Stimulated activated naive CD8-positive, alpha-beta T cell treated with anti-CD3 and anti-CD28 coated beads, Interleukin-15, amount 100 ng/mL, for 72 hours (primary cell): Measurements from ENCODE around the gene OR51A7.
A peak's percentile ranks its signal among the peaks of the same experiment; 100 is the strongest.
"Not testable (repeated sequence)": the region's sequence is repeated elsewhere in the genome, so short reads cannot be mapped to it uniquely, and the experiment has no call there.

ENCODE experiments used
- ATAC-seq: fragments of 150-1000 bp; cut with Tn5 transposase; 2 replicates; pipeline ENCODE4 v1.10.0; 2021; ENCODE audit warnings: mild to moderate bottlenecking, moderate library complexity
- DNase-seq, 2 donors: peaks; one replicate each; pipeline ENCODE4 v3.0.0; 2021 to 2022
- H3K27ac Mint-ChIP-seq, 2 donors: one replicate each; pipeline ENCODE4 v1.8.0; 2022; ENCODE audit warnings: mild to moderate bottlenecking in 2 of 2, mixed read lengths in 2 of 2, moderate library complexity in 2 of 2
- H3K27me3 Mint-ChIP-seq: one replicate; pipeline ENCODE4 v1.8.0; 2022; ENCODE audit warnings: mixed read lengths
- H3K4me1 Mint-ChIP-seq: one replicate; pipeline ENCODE4 v1.8.0; 2022; ENCODE audit warnings: mild to moderate bottlenecking, mixed read lengths
- H3K4me3 Mint-ChIP-seq, 2 donors: one replicate each; pipeline ENCODE4 v1.8.0; 2022; ENCODE audit warnings: mild to moderate bottlenecking in 2 of 2, mixed read lengths in 2 of 2, moderate library complexity in 1 of 2
- H3K9me3 Mint-ChIP-seq, 2 donors: one replicate each; pipeline ENCODE4 v1.8.0; 2022; ENCODE audit warnings: mixed read lengths in 2 of 2

Gene OR51A7

GRCh38 chr11:4903484-4903883 is at the start of gene OR51A7:
TSS of gene OR51A7 (plus strand) at chr11:4903783. CDS start at chr11:4907370, 3,587 bp downstream.
- peaks cover 0 to under 1% of the 10 kb centered on the region in 2 donors for H3K9me3 Mint-ChIP-seq
- H3K4me1 Mint-ChIP-seq = no peaks in the 10 kb centered on the region
- DNase-seq = no peak
- peaks cover 11% of the 10 kb centered on the region for H3K27me3 Mint-ChIP-seq
- no peak within 1 kb of the TSS for H3K4me3 Mint-ChIP-seq
- no peak within 1 kb of the TSS for H3K27ac Mint-ChIP-seq
- no peak for ATAC-seq

- H3K4me3 Mint-ChIP-seq, H3K4me1 Mint-ChIP-seq, H3K27me3 Mint-ChIP-seq, DNase-seq, H3K9me3 Mint-ChIP-seq, ATAC-seq: not testable (repeated sequence)
- H3K27ac Mint-ChIP-seq = peak overlapping the region in 1 of 2 donors; percentile 48
Measured at GRCh38 chr11:4854286-4854685, 49.3 kb upstream of the OR51A7 start.

- Mint-ChIP-seq H3K4me1 (no peaks in the 10 kb centered on the region), H3K9me3 (peaks cover 5 to 6% of the 10 kb centered on the region in 2 donors), H3K27me3 (no peaks in the 10 kb centered on the region), H3K4me3 (no peak overlapping the region), H3K27ac (no peak overlapping the region)
- no peak for DNase-seq
- no peak for ATAC-seq
Measured at GRCh38 chr11:4862447-4863236, 40.9 kb upstream of the OR51A7 start.

- DNase-seq = no peak
- H3K9me3 Mint-ChIP-seq = peaks cover 5 to 12% of the 10 kb centered on the region in 2 donors
- no peak for ATAC-seq
- H3K27me3 Mint-ChIP-seq = no peaks in the 10 kb centered on the region
- H3K27ac Mint-ChIP-seq = peak overlapping the region in 1 of 2 donors; percentile 44
- no peaks in the 10 kb centered on the region for H3K4me1 Mint-ChIP-seq
- H3K4me3 Mint-ChIP-seq = no peak overlapping the region
Measured at GRCh38 chr11:4863876-4864275, 39.7 kb upstream of the OR51A7 start.

DNA sequence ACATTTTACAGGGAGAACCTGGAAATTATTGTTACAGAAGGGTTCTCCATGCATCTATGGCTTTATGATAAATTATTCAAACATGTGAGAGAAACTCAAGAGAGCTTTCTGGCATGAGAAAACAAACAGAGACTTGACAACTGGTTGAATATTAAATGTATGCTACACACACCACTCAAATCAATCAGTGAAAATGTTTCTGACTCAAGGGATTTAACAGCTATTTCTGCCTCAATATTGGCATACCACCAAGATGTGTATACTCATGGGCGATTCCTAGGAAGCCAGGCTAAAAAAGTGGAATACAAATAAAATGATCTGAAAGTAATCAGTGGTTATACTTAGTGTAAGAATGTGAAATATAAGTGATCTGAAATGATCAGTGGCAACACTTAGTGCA is 37.7 kb upstream of the OR51A7 start:
- peaks cover 4 to 6% of the 10 kb centered on the region in 2 donors for H3K9me3 Mint-ChIP-seq
- DNase-seq (no peak), ATAC-seq (no peak)
- H3K4me1 Mint-ChIP-seq = no peaks in the 10 kb centered on the region
- H3K4me3 Mint-ChIP-seq = no peak overlapping the region
- H3K27ac Mint-ChIP-seq = no peak overlapping the region
- H3K27me3 Mint-ChIP-seq = no peaks in the 10 kb centered on the region

GRCh38 chr11:4881188-4881587 is 22.4 kb upstream of the OR51A7 start:
- no peaks in the 10 kb centered on the region for H3K27me3 Mint-ChIP-seq
- H3K27ac Mint-ChIP-seq = no peak overlapping the region
- peaks cover 0 to 6% of the 10 kb centered on the region in 2 donors for H3K9me3 Mint-ChIP-seq
- no peaks in the 10 kb centered on the region for H3K4me1 Mint-ChIP-seq
- DNase-seq (no peak), ATAC-seq (no peak)
- H3K4me3 Mint-ChIP-seq = no peak overlapping the region

GRCh38 chr11:4881860-4882500 is 21.6 kb upstream of the OR51A7 start, which contains the start of gene OR51T1:
TSS of gene OR51T1 (plus strand) at chr11:4881900. CDS start at chr11:4881900, 0 bp downstream.
- no peaks in the 10 kb centered on the region for H3K27me3 Mint-ChIP-seq
- H3K4me3 Mint-ChIP-seq = no peak within 1 kb of the TSS
- peaks cover 0 to 1% of the 10 kb centered on the region in 2 donors for H3K9me3 Mint-ChIP-seq
- no peaks in the 10 kb centered on the region for H3K4me1 Mint-ChIP-seq
- peak within 1 kb of the TSS in 1 of 2 donors; percentile 4 for H3K27ac Mint-ChIP-seq
- ATAC-seq = no peak
- DNase-seq = no peak

GRCh38 chr11:4882543-4882942 is 21.0 kb upstream of the OR51A7 start:
- ATAC-seq (no peak), DNase-seq (no peak)
- no peaks in the 10 kb centered on the region for H3K9me3 Mint-ChIP-seq
- peak overlapping the region in 1 of 2 donors; percentile 4 for H3K27ac Mint-ChIP-seq
- no peaks in the 10 kb centered on the region for H3K4me1 Mint-ChIP-seq
- H3K4me3 Mint-ChIP-seq = no peak overlapping the region
- no peaks in the 10 kb centered on the region for H3K27me3 Mint-ChIP-seq

DNA sequence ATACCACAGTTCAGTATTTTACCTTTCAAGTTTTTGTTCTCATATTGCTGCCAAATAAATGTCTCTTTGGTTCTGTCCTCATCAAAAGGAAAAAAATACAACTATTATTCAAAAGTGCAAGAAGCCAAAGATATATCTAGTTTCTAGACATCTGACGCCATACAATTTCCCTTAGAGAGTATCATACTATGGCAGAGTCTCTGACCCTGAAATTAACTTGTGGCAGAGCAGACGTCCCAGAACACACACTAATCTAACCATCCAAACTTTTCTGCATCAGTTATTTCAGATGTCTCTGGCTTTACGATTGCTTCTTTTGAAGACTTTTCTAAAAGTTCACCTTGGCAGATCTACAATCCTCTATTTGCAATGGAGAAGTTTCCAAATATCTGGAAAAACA is 19.2 kb upstream of the OR51A7 start:
- Mint-ChIP-seq H3K4me1 (no peaks in the 10 kb centered on the region), H3K4me3 (no peak overlapping the region), H3K27ac (no peak overlapping the region), H3K27me3 (no peaks in the 10 kb centered on the region), H3K9me3 (no peaks in the 10 kb centered on the region)
- ATAC-seq (no peak), DNase-seq (no peak)

GRCh38 chr11:4886186-4886585 is 17.4 kb upstream of the OR51A7 start:
- peaks cover 8% of the 10 kb centered on the region for H3K27me3 Mint-ChIP-seq
- ATAC-seq (no peak), DNase-seq (no peak)
- H3K4me1 Mint-ChIP-seq = no peaks in the 10 kb centered on the region
- H3K9me3 Mint-ChIP-seq = peaks cover 5 to 7% of the 10 kb centered on the region in 2 donors
- no peak overlapping the region for H3K4me3 Mint-ChIP-seq
- no peak overlapping the region for H3K27ac Mint-ChIP-seq

GRCh38 chr11:4887591-4887990 is 16.0 kb upstream of the OR51A7 start:
- Mint-ChIP-seq H3K4me1 (no peaks in the 10 kb centered on the region), H3K27me3 (peaks cover 8% of the 10 kb centered on the region), H3K9me3 (peaks cover 5 to 7% of the 10 kb centered on the region in 2 donors), H3K27ac (no peak overlapping the region), H3K4me3 (no peak overlapping the region)
- no peak for ATAC-seq
- no peak for DNase-seq

- Mint-ChIP-seq H3K27ac (no peak overlapping the region), H3K4me1 (no peaks in the 10 kb centered on the region), H3K27me3 (peaks cover 8% of the 10 kb centered on the region), H3K9me3 (peaks cover 5 to 7% of the 10 kb centered on the region in 2 donors), H3K4me3 (no peak overlapping the region)
- DNase-seq = no peak
- ATAC-seq = no peak
Measured at GRCh38 chr11:4890279-4890678, 13.3 kb upstream of the OR51A7 start.

DNA sequence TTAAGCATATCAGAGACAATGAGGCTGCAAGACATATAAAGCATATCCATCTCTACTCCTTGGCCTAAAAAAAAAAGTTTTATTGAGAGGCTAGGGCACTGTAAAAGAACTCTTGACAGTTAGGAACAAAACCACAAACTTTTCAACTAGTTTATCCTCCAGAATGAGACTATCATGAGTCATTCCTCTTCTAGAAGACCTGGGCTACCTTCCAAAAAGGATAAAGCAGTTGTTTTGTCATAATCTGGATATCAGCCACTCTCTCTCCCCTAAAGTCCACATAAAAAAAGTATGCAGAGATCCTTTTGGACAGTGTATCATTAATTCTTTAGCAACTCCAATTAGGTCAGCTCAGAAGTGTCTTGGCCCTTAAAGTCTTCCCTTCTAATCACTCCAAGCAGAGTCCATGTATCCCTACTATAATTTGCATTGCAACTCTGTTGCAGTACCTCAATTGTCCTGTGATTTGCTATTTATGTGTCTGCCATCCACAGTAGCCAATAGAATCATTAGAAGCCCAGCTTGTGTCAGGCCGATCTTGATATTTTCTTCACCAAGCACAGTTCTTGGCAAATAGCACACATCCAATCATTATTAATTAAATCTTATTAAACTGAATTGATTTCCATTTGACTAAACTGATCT is 11.5 kb upstream of the OR51A7 start:
- DNase-seq = no peak
- H3K4me1 Mint-ChIP-seq = no peaks in the 10 kb centered on the region
- no peak overlapping the region for H3K27ac Mint-ChIP-seq
- ATAC-seq = no peak
- H3K9me3 Mint-ChIP-seq = peaks cover 5 to 7% of the 10 kb centered on the region in 2 donors
- H3K4me3 Mint-ChIP-seq = no peak overlapping the region
- peaks cover 8% of the 10 kb centered on the region for H3K27me3 Mint-ChIP-seq

GRCh38 chr11:4916581-4916980 is 13.0 kb downstream of the OR51A7 start:
- Mint-ChIP-seq H3K9me3 (peaks cover 0 to 7% of the 10 kb centered on the region in 2 donors), H3K27me3 (peaks cover 5% of the 10 kb centered on the region), H3K4me3 (no peak overlapping the region), H3K27ac (no peak overlapping the region), H3K4me1 (no peaks in the 10 kb centered on the region)
- no peak for ATAC-seq
- no peak for DNase-seq

GRCh38 chr11:4919250-4919649 is 15.7 kb downstream of the OR51A7 start, which contains the start of gene OR51G2:
TSS of gene OR51G2 (minus strand) at chr11:4919350. CDS start at chr11:4915663, 3,687 bp downstream.
- DNase-seq (no peak), ATAC-seq (no peak)
- H3K4me1 Mint-ChIP-seq = no peaks in the 10 kb centered on the region
- no peak within 1 kb of the TSS for H3K27ac Mint-ChIP-seq
- no peaks in the 10 kb centered on the region for H3K27me3 Mint-ChIP-seq
- no peak within 1 kb of the TSS for H3K4me3 Mint-ChIP-seq
- H3K9me3 Mint-ChIP-seq = peaks cover 0 to 7% of the 10 kb centered on the region in 2 donors

- Mint-ChIP-seq H3K9me3 (no peaks in the 10 kb centered on the region), H3K27me3 (no peaks in the 10 kb centered on the region), H3K4me1 (no peaks in the 10 kb centered on the region), H3K27ac (no peak overlapping the region), H3K4me3 (no peak overlapping the region)
- no peak for DNase-seq
- no peak for ATAC-seq
Measured at GRCh38 chr11:4921796-4922195, 18.2 kb downstream of the OR51A7 start.
